OCI-LY7 (cell line): ENCODE data around the gene PRELID3B. TPM values are rescaled to one million over a fixed set of nuclear protein-coding genes. Genes with fewer than 3 reads are reported as not detected.

Source experiments
- BruUV-seq: library from RNA; stranded (reverse); fragments of 400-500 nt; replicated peaks from 2 replicates; lab custom pipeline; 2021; lab: Mats Ljungman, UMichigan
- CTCF ChIA-PET: fragments of 300-600 bp; sonication (Branson Sonifier 250); formaldehyde crosslinking; loops from one replicate; lab custom pipeline; 2022; ENCODE audit warnings: antibody characterized with exemption; ENCODE audit not compliant: unreplicated experiment; lab: Charles Lee
- POLR2A ChIA-PET: fragments of 300-600 bp; sonication (Branson Sonifier 250); formaldehyde crosslinking; loops from one replicate; lab custom pipeline; 2022; ENCODE audit warnings: antibody characterized with exemption; lab: Charles Lee
- DNase-seq: peaks from one replicate; pipeline ENCODE4 v3.0.0-alpha.2; 2015; ENCODE audit warnings: low spot score
- H2AFZ ChIP-seq: fragments of 200-600 bp; sonication (generic), shearing (Covaris generic); 2 replicates; pipeline ENCODE4 v1.6.1; 2014; ENCODE audit warnings: mild to moderate bottlenecking, antibody characterized with exemption, low read length, moderate library complexity
- H3K27ac ChIP-seq: fragments of 200-600 bp; sonication (generic); 2 replicates; pipeline ENCODE4 v1.5.1; 2014; ENCODE audit warnings: mixed run types, low read depth, mild to moderate bottlenecking, moderate library complexity, low read length, inconsistent platforms; ENCODE audit not compliant: poor library complexity, severe bottlenecking
- H3K36me3 ChIP-seq: fragments of 200-600 bp; sonication (generic); 2 replicates; pipeline ENCODE4 v1.6.1; 2014; ENCODE audit warnings: mild to moderate bottlenecking, antibody characterized with exemption, low read length, moderate library complexity, mixed read lengths; ENCODE audit not compliant: insufficient read depth
- H3K4me1 ChIP-seq: fragments of 200-600 bp; sonication (generic); 2 replicates; pipeline ENCODE4 v1.5.1; 2014; ENCODE audit warnings: mild to moderate bottlenecking, low read length; ENCODE audit not compliant: insufficient read depth, poor library complexity, severe bottlenecking
- H3K4me2 ChIP-seq: fragments of 200-600 bp; sonication (generic); 2 replicates; pipeline ENCODE4 v1.6.1; 2014; ENCODE audit warnings: mild to moderate bottlenecking, low read length
- H3K4me3 ChIP-seq: fragments of 200-600 bp; sonication (generic); 2 replicates; pipeline ENCODE4 v1.5.1; 2014; ENCODE audit warnings: mild to moderate bottlenecking, low read depth, low read length; ENCODE audit not compliant: poor library complexity, severe bottlenecking
- H3K79me2 ChIP-seq: fragments of 200-600 bp; sonication (generic); 2 replicates; pipeline ENCODE4 v1.6.1; 2016; ENCODE audit warnings: low read depth, mild to moderate bottlenecking, low read length, moderate library complexity, mixed read lengths; ENCODE audit not compliant: insufficient read depth
- H3K9me2 ChIP-seq: fragments of 200-600 bp; sonication (generic); 2 replicates; pipeline ENCODE4 v1.6.1; 2016; ENCODE audit warnings: mild to moderate bottlenecking, low read length, mixed read lengths; ENCODE audit not compliant: insufficient read depth
- H3K9me3 ChIP-seq: fragments of 200-600 bp; sonication (generic); 2 replicates; pipeline ENCODE4 v1.6.1; 2014; ENCODE audit warnings: mild to moderate bottlenecking, mixed run types, low read length, mixed read lengths
- H4K20me1 ChIP-seq: fragments of 200-600 bp; sonication (generic); 2 replicates; pipeline ENCODE4 v1.6.1; 2014; ENCODE audit warnings: mild to moderate bottlenecking, antibody characterized with exemption, low read length, moderate library complexity, mixed read lengths; ENCODE audit not compliant: insufficient read depth
- CTCF ChIP-seq: fragments of 200-600 bp; sonication (generic); conservative IDR thresholded peaks from 2 replicates; pipeline ENCODE4 v1.5.1; 2014; ENCODE audit warnings: mild to moderate bottlenecking, antibody characterized with exemption, low read length, moderate library complexity, mixed read lengths
- EZH2phosphoT487 ChIP-seq: fragments of 200-600 bp; sonication (generic); IDR thresholded peaks from 2 replicates; pipeline ENCODE4 v1.6.1; 2018; ENCODE audit warnings: low read depth, borderline replicate concordance, mild to moderate bottlenecking, mixed run types, antibody characterized with exemption, low read length, moderate library complexity, mixed read lengths
- intact Hi-C: fragments of 100-400 bp; cut with micrococcal nuclease; formaldehyde crosslinking; loops from one replicate; pipeline ENCODE4 v1.10.0; 2022; ENCODE audit not compliant: unreplicated experiment
- total RNA-seq, 2 experiments: library from RNA; depleted of rRNA in 1 of 2; stranded (reverse); fragments of >200 nt in 1 of 2; shearing (Covaris generic) in 1 of 2; gene quantifications; 2 replicates each; pipeline ENCODE4 v1.2.3, GENCODE V29; 2014 to 2022

Gene PRELID3B
- total RNA-seq, 2 experiments from 2014 or later: 99.4 to 119 TPM

GRCh38 chr20:58992911-58993310, 49.7 kb downstream of the PRELID3B start:
- Histone ChIP-seq H2AFZ (no peak overlapping the region), H3K4me2 (no peak overlapping the region), H3K27ac (no peak overlapping the region), H4K20me1 (peaks cover 7% of the 10 kb centered on the region; the same call in 1 of the 2 replicates), H3K9me3 (no peaks in the 10 kb centered on the region), H3K36me3 (peaks cover 100% of the 10 kb centered on the region), H3K79me2 (no peaks in the 10 kb centered on the region), H3K4me1 (peaks cover 11% of the 10 kb centered on the region), H3K9me2 (no peaks in the 10 kb centered on the region), H3K4me3 (no peak overlapping the region)
- BruUV-seq: no TSS peak
- CTCF ChIA-PET: no interaction called here
- no peak for DNase-seq
- POLR2A ChIA-PET: interaction anchor here (1.0 to 2.8 kb wide), 3 partner anchors 10 to 51 kb away, joined by 3 to 13 read pairs (median 5); partner anchors contain the start of gene NELFCD
- intact Hi-C loops: no loop called here
- TF ChIP-seq EZH2phosphoT487 (no peak), CTCF (no peak)

- ChIA-PET POLR2A (interaction anchor here (0.9 to 2.1 kb wide), 3 partner anchors 10 to 52 kb away, joined by 3 to 5 read pairs (median 3); no protein-coding TSS in a partner anchor), CTCF (interaction anchor here (0.6 kb wide), 1 partner anchor 17 kb away, joined by 3 read pairs; no protein-coding TSS in a partner anchor)
- Histone ChIP-seq H3K9me3 (no peaks in the 10 kb centered on the region), H3K9me2 (no peaks in the 10 kb centered on the region), H3K79me2 (no peaks in the 10 kb centered on the region), H3K36me3 (peaks cover 100% of the 10 kb centered on the region), H3K27ac (no peak overlapping the region), H3K4me1 (peaks cover 11% of the 10 kb centered on the region), H2AFZ (no peak overlapping the region), H4K20me1 (peaks cover 7% of the 10 kb centered on the region; the same call in 1 of the 2 replicates), H3K4me2 (no peak overlapping the region), H3K4me3 (no peak overlapping the region)
- intact Hi-C loops: no loop called here
- DNase-seq: no peak
- TF ChIP-seq EZH2phosphoT487: no peak
- no peak for TF ChIP-seq CTCF
- no TSS peak for BruUV-seq
Observed at GRCh38 chr20:58991715-58992114, 50.9 kb downstream of the PRELID3B start.

- Histone ChIP-seq H3K4me2 (no peak overlapping the region), H3K4me1 (peaks cover 11% of the 10 kb centered on the region), H2AFZ (no peak overlapping the region), H4K20me1 (peaks cover 5% of the 10 kb centered on the region; the same call in 1 of the 2 replicates), H3K9me2 (no peaks in the 10 kb centered on the region), H3K36me3 (peaks cover 100% of the 10 kb centered on the region), H3K79me2 (peaks cover 6% of the 10 kb centered on the region), H3K4me3 (no peak overlapping the region), H3K27ac (no peak overlapping the region), H3K9me3 (no peaks in the 10 kb centered on the region)
- intact Hi-C loops: no loop called here
- POLR2A ChIA-PET: no interaction called here
- no TSS peak for BruUV-seq
- DNase-seq: no peak
- CTCF ChIA-PET: no interaction called here
- TF ChIP-seq CTCF (no peak), EZH2phosphoT487 (no peak)
Observed at GRCh38 chr20:58990651-58991445, 51.7 kb downstream of the PRELID3B start.
